Eye (tissue), 1 donor: Measurements from ENCODE around the gene LCMT1.

ENCODE experiments used
- DNase-seq: peaks from one replicate; pipeline ENCODE4 v3.0.0-alpha.2; 2015

The LCMT1 gene

GRCh38 chr16:25212636-25213035, 101.1 kb downstream of the LCMT1 start:
- DNase-seq = no peak

GRCh38 chr16:25213709-25214397, 102.3 kb downstream of the LCMT1 start:
- DNase-seq = no peak

- DNase-seq = no peak
Observed at GRCh38 chr16:25217112-25217511, 105.6 kb downstream of the LCMT1 start.

GRCh38 chr16:25217921-25218320, 106.4 kb downstream of the LCMT1 start:
- DNase-seq = no peak

- no peak for DNase-seq
Observed at GRCh38 chr16:25219070-25219737, 107.7 kb downstream of the LCMT1 start.

- no peak for DNase-seq
Observed at GRCh38 chr16:25222959-25223358, 111.4 kb downstream of the LCMT1 start.

- DNase-seq = no peak
Observed at GRCh38 chr16:25223964-25224363, 112.4 kb downstream of the LCMT1 start.

GRCh38 chr16:25224731-25225319, 113.3 kb downstream of the LCMT1 start:
- no peak for DNase-seq
